LoVo (cell line): Measurements from ENCODE around the gene PYGB.
"Not testable (repeated sequence)": the region's sequence is repeated elsewhere in the genome, so short reads cannot be mapped to it uniquely, and the experiment has no call there.

Experiments used
- DNase-seq: peaks from one replicate; pipeline ENCODE4 v3.0.0-alpha.2; 2016; ENCODE audit warnings: low spot score

PYGB gene

DNA sequence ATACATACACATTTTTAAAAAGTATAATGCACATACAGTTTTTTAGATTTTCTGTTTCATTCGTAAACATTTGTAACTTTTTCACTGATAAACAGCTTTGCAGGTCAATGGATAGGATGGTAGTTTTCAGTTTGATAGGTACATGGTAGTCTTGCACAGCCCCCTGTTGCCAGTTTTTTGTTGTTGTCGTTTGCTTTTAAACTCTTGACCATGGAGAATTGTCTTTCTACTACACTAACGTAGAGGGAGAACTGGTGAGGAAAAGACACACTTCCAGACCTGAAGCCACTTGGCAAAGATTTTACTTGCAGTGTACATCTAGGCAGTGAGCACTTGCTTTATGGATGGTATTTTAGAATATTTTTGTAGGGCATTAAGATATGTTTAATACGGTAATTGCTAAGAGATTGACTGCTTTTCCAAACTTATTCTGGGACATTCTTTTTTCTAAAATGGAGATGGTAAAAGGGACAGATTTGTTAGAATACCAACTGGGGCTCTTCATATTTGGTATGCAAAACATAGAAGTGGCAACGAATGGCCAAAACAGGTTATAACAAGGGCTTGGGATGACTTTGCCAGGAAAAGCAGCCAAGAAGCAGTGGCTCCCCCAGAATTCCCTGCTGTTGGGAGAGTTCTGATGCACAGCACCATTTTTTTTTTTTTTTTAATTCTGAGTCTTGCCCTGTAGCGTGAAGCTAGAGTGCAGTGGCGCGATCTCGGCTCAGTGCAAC is 1.5 kb downstream of the PYGB start:
- DNase-seq: no peak

DNA sequence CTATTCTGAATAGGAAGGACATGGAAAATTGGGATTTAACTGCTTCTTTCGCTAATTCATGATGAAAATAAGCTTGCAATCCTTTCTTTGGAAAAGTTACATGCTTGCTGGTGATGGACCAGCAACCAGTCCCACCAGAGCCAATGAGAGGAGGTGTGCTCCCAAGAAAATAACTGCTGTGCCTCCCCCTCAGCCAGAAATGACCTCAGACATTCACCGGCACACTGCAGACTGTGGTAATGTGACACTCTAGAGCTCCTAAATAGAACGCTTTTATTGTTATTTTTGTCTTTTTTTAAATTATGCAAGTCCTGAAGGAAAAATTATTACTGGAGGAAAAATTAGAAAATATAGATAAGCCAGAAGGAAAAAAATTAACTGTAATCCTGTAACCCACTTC is 2.6 kb downstream of the PYGB start:
- DNase-seq: no peak

DNA sequence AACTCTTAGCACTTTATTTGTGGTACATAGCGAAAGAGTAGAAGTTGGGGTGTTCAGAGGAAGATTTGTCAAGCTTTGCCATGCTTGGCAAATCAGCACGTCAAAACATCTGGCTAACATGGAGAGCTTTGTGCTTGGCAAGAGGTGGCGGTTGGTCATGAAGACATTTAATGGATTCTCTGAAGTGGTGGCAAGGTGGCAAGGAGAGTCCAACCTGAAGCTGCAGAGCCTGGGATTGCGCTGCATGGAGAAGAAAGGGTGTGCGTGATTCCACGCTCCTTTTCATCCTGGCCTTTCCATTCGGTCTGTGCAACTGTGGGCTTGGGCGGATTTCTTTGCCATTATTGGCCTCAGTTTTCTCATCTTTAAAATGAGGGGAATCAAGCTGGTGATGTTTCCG is 3.1 kb downstream of the PYGB start:
- DNase-seq: no peak

- DNase-seq: no peak
Observed at GRCh38 chr20:25251558-25251957, 3.7 kb downstream of the PYGB start.

- DNase-seq: no peak
Observed at GRCh38 chr20:25252230-25252651, 4.4 kb downstream of the PYGB start.

DNA sequence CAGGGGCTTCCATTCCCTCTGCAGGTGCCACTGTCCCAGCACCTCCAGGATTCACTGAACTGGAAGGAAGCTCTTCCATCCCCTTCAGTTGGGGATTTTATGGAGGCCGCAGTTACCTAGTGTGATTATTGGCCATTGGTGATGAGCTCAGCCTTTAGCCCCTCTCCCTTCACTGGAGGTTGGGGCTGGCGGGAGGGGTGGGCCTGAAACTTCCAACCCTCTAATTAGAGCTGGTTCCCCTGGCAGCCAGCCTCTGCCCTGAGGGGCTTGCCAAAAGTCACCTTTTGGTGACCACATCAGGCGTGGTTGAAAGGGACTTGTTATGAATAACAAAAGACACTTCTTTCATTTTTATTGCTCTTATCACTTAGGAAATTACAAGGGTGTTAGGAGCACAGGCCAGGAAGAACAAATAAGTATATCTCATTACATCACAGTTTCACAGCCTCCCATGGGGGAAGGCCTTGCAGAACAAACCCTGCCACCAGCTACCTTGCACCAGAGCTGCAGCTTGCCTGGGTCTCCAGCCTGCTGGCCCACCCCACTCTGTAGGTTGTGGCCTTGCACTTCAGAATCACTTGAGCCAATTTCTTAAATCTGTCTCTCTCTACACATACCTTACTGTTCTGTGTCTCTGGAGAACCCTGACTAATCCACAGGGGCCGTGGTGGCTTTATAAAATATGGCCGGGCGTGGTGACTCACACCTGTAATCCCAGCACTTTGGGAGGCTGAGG is 5.0 kb downstream of the PYGB start:
- DNase-seq: no peak

DNA sequence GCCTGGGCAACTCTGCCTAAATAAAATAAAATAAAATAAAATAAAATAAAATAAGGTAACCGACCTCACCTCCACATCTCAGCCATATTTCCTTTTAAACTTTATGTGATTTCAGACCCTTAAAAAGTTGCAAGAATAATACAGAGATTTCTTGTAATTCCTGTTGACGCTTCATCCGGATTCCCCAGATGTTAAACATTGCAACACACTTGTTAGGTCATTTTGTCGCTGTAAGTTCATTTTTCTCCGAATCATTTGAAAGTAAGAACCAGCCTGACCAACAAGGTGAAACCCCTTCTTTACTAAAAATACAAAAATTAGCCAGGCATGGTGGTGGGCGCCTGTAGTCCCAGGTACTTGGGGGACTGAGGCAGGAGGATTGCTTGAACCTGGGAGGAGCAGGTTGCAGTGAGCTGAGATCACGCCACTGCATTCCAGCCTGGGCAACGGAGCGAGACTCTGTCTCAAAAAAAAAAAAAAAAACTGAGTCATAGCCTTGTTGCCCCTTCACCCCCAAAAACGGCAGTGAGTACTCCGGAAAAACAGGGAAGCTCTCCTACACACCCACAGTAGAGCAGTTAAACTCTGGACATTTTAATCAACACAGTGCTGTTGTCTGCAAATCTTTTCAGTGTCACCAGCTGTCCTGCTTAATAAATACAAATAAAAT is 5.9 kb downstream of the PYGB start:
- DNase-seq: no peak

DNA sequence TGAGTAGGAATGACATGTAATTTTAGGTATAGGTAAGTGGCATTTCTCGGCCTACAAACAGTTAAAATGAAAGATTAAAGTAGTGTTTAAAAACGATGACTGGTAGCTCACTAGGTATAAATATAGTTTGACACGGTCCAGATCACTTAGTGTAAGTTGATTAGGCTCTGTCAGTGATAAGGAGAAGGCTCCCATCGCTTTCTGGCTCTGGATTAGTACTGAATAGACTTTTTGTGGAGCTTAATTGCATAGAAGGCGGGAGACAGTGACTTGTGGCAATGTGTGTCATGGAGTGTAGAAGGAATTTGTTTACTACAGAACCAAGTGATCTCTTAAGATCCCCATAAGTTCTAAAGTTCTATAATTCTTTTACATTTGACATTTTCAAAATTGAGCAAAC is 6.7 kb downstream of the PYGB start:
- no peak for DNase-seq

GRCh38 chr20:25254986-25255680 is 7.2 kb downstream of the PYGB start:
- DNase-seq: no peak

DNA sequence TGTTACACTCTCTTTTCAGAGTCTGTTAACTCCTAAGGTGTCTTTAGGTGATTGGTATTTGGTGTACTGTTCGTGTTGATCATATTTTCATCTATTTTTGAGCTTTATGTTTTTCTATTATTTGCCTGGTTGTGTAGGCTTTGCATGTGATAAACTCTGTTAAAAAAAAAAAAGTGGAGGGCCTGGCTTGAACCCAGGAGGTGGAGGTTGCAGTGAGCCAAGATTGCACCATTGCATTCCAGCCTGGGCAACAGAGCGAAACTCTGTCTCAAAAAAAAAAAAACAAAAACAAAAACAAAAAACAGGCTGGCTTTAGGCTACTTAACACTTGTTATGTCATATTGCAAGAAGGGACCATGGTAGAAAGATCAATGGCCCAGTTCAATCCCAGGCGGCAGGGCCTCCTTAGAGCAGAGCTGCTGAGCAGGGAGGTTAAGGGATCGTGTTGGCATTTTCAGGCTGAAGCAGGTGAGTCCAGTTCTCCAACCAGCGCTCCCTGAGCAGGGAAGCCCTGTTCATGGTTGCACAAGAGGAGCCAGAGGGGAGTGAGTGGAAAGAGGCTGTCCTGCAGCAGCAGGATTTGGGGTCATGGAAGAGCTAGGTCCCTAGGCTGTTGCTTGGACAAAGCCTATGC is 8.5 kb downstream of the PYGB start:
- no peak for DNase-seq

DNA sequence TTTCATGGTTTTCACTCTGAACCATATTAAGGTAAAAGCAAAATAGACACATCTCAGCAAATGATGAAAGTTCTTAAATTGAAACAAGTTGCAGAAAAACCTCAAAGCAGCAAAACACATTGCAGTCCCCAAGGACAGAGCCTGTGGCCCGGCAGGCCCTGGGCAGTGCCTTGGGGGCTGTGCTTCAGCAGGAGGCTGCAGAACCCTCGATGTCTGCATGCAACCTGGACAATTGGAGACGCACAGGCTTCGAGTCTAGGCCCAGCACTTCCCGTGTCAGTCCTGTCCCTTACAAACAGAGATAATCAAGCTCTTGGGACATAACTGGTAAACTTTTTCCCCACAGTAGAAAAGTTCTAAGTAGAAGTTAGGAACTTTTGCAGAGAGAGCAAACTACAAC is 9.2 kb downstream of the PYGB start:
- no peak for DNase-seq

- DNase-seq: no peak
Observed at GRCh38 chr20:25257756-25258475, 10.0 kb downstream of the PYGB start.

DNA sequence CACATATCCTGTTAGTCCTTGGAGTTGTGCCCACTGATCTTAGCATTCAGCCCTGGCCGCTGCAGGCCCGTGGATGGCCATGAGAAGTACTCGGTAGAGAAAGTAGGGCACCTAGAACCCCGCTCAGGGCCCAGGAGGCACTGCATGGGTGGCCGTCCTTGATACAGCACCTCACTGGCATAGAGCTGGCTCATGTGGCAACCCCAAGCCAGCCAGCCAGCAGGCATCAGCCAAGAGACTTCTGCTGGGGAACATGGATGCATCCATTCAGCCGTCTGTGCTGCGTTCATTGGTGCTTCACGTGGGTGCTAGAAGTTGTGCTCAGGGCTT is 10.6 kb downstream of the PYGB start:
- DNase-seq: no peak

DNA sequence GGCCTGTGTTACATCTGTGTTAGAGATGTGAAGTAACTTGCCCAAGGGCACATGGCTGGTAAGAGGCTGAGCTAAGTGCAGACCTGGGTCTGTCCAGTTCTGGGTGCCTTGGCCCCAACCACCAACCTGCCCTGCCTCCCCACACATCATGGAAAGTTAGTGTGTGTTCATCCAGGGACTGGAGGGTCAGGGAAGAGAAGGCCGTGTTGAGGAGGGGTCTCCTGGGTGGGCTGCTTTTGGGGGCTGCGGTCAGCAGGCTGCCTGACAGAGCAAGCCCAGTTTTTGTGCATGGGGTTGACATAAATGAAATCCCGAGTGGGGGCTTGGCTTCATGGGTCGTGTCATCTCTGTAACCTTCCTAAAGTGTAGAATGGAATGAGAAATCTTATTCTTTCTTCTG is 10.9 kb downstream of the PYGB start:
- DNase-seq: no peak

DNA sequence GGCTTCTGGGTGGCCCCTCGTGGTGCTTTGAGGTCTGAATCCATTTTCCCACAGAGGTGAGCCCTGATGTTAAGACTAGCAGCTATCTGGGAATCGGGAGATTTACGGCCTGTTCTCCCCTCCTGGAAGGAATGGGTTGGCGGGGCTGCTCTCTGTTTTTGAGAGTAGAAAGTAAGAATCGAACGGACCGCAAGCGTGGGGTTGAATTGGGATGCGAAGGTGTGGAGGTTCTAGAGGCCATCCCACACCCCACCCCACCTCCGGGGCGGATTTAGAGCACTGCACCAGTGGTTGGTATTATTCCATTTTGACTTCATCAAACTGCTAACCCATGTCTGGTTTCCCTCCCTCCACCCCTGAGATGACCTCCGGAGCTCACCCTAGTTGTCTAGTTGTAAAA is 11.5 kb downstream of the PYGB start:
- DNase-seq: no peak

GRCh38 chr20:25259788-25260254 is 11.9 kb downstream of the PYGB start:
- no peak for DNase-seq

DNA sequence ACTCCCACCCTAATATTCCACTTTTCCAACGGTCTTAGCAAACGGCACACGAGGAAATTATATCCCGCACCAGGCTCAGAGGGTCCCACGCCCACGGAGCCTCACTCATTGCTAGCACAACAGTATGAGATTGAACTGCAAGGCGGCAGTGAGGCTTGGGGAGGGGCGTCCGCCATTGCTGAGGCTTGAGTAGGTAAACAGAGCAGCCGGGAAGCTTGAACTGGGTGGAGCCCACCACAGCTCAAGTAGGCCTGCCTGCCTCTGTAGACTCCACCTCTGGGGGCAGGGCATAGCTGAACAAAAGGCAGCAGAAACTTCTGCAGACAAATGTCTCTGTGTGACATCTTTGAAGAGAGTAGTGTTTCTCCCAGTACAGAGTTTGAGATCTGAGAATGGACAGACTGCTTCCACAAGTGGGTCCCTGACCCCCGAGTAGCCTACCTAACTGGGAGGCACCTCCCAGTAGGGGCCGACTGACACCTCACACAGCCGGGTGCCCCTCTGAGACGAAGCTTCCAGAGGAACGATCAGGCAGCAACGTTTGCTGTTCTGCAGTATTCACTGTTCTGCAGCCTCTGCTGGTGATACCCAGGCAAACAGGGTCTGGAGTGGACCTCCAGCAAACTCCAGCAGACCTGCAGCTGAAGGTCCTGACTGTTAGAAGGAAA is 13.0 kb downstream of the PYGB start:
- not testable (repeated sequence) for DNase-seq

- no peak for DNase-seq
Observed at GRCh38 chr20:25269057-25269832, 21.4 kb downstream of the PYGB start.

- no peak for DNase-seq
Observed at GRCh38 chr20:25269833-25270170, 21.9 kb downstream of the PYGB start.

DNA sequence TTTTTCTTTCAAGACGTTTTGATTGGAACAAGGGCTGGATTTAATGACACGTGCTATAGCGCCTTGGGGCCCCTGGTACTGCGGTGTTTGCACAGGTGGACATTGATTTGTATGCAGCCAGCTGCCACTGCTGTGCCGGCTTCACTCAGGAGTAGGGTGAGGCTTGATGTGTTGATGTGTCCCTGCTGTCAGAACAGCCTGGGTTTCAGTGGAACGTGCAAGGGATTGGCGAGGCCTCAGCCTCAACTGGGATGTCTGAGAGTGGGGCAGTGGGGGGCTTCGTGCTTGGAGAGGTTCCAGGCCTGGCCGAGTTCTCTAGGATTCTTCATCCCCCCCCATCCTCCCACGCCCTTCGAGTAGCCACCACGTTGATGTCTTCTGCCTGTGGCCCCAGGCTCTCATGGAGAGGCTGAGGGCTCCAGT is 23.0 kb downstream of the PYGB start:
- no peak for DNase-seq
